Stomach (tissue), 9 donors: ENCODE results near the gene KIRREL3. TPM values are rescaled to one million over a fixed set of nuclear protein-coding genes. Genes with fewer than 3 reads are reported as not detected.

Source experiments
- DNase-seq, 2 donors: peaks; one replicate each; pipeline versions ENCODE4 v3.0.0 to v3.0.0-alpha.2; 2013 to 2019
- H3K27ac ChIP-seq, 5 donors: fragments of 200-600 bp in 4 of 5; sonication (generic) in 4 of 5; one replicate each; pipeline ENCODE4 v1.5.1; 2013 to 2019; ENCODE audit warnings: mild to moderate bottlenecking in 1 of 5, moderate library complexity in 1 of 5
- H3K27me3 ChIP-seq, 3 donors: fragments of 200-600 bp; sonication (generic); one replicate each; pipeline ENCODE4 v1.5.1; 2017 to 2019; ENCODE audit warnings: mixed run types in 1 of 3
- H3K36me3 ChIP-seq, 4 donors: fragments of 200-600 bp; sonication (generic); 1 replicate in 3 of 4; 2 replicates in 1 of 4; pipeline ENCODE4 v1.5.1; 2016 to 2019
- H3K4me1 ChIP-seq, 4 donors: fragments of 200-600 bp; sonication (generic); one replicate each; pipeline ENCODE4 v1.5.1; 2016 to 2019
- H3K4me3 ChIP-seq, 4 donors: fragments of 200-600 bp; sonication (generic) in 3 of 4; one replicate each; pipeline ENCODE4 v1.5.1; 2016 to 2019; ENCODE audit warnings: mild to moderate bottlenecking in 1 of 4
- H3K9me3 ChIP-seq, 4 donors: fragments of 200-600 bp; sonication (generic); one replicate each; pipeline ENCODE4 v1.5.1; 2016 to 2019
- CTCF ChIP-seq, 7 experiments: fragments of 450-650 bp in 4 of 7; fragments of 200-600 bp in 3 of 7; sonication (generic) in 3 of 7; IDR thresholded peaks; one replicate each; pipeline ENCODE4 v1.5.1; 2016 to 2019; ENCODE audit warnings: antibody characterized with exemption in 7 of 7, control low read depth in 2 of 7, mild to moderate bottlenecking in 1 of 7
- EP300 ChIP-seq: sonication (generic); formaldehyde crosslinking; IDR thresholded peaks from one replicate; pipeline ENCODE4 v1.6.1; 2017; ENCODE audit warnings: antibody characterized with exemption
- POLR2A ChIP-seq, 4 donors: fragments of 450-650 bp; IDR thresholded peaks; one replicate each; pipeline ENCODE4 v1.6.1; 2016; ENCODE audit warnings: antibody characterized with exemption in 4 of 4, control low read depth in 2 of 4, mild to moderate bottlenecking in 1 of 4, moderate library complexity in 1 of 4
- POLR2AphosphoS5 ChIP-seq, 3 donors: sonication (generic); formaldehyde crosslinking; IDR thresholded peaks; one replicate each; pipeline ENCODE4 v1.6.1; 2016; ENCODE audit warnings: antibody characterized with exemption in 3 of 3
- WGBS, 5 donors: extraction: QIAGEN DNeasy Blood & Tissue Kit in 3 of 5; methylation state at CpG; one replicate each; pipeline versions ENCODE4 v1.1.5 to v1.1.7; 2013 to 2018; 5-methylcytosine and 5-hydroxymethylcytosine counted together
- intact Hi-C: fragments of 100-400 bp; cut with DNase I; formaldehyde crosslinking; loops from one replicate; pipeline ENCODE4 v1.15.1; 2023; ENCODE audit warnings: low total_unique reads
- polyA plus RNA-seq, 3 donors: library from polyadenylated mRNA; stranded (reverse); fragments of 200-250 nt; gene quantifications; one replicate each; pipeline ENCODE4 v1.2.3, GENCODE V29; 2013
- total RNA-seq, 5 donors: library from RNA; depleted of rRNA; stranded (reverse); fragments of >200 nt; gene quantifications; one replicate each; pipeline versions ENCODE4 v1.1.0 to v1.2.3, GENCODE V29; 2014 to 2016
- donor health status: healthy with polysubstance abuse.
- donor health status: Bipolar disorder and iron deficiency.
- donor health status: healthy.

KIRREL3 gene
- total and polyA plus RNA-seq, 8 donors = 0.10 to 1.7 (median 0.38) TPM; not detected in 4

GRCh38 chr11:126413843-126414405 lies 586.6 kb downstream of the KIRREL3 start:
- DNase-seq = no peak
- Histone ChIP-seq H3K27me3 (no peaks in the 10 kb centered on the region), H3K4me1 (peaks cover 22 to 55% (median 42%) of the 10 kb centered on the region in 4 donors), H3K9me3 (no peaks in the 10 kb centered on the region), H3K36me3 (peaks cover 2 to 21% (median 19%) of the 10 kb centered on the region in 4 donors), H3K27ac (peak overlapping the region; percentile 42 to 90 (median 78)), H3K4me3 (no peak overlapping the region)
- 83 to 93% (median 89%) methylated on average over 4 to 9 of the region's 9 CpGs for WGBS, 5 donors
- no peak for TF ChIP-seq POLR2A (IDR thresholded peaks at IDR 0.05)
- TF ChIP-seq EP300 = no peak
- TF ChIP-seq POLR2AphosphoS5 (IDR thresholded peaks at IDR 0.05) = no peak
- no peak for TF ChIP-seq CTCF (IDR thresholded peaks at IDR 0.05)
- intact Hi-C loops = loop anchor here (10.0 kb wide), 1 partner anchor 99 kb away; no protein-coding TSS in a partner anchor

GRCh38 chr11:126413426-126413825 lies 587.1 kb downstream of the KIRREL3 start:
- intact Hi-C loops = loop anchor here (10.0 kb wide), 1 partner anchor 99 kb away; no protein-coding TSS in a partner anchor
- H3K9me3 ChIP-seq = no peaks in the 10 kb centered on the region
- no peak overlapping the region for H3K4me3 ChIP-seq
- peaks cover 4 to 26% (median 24%) of the 10 kb centered on the region in 4 donors for H3K36me3 ChIP-seq
- TF ChIP-seq POLR2A (IDR thresholded peaks at IDR 0.05) (no peak), EP300 (no peak), POLR2AphosphoS5 (IDR thresholded peaks at IDR 0.05) (no peak), CTCF (IDR thresholded peaks at IDR 0.05) (no peak)
- peak overlapping the region in 4 of 5 donors; percentile 77 to 90 (median 82) for H3K27ac ChIP-seq
- no peaks in the 10 kb centered on the region for H3K27me3 ChIP-seq
- H3K4me1 ChIP-seq = peaks cover 22 to 53% (median 42%) of the 10 kb centered on the region in 4 donors
- no peak for DNase-seq
- WGBS, 5 donors = 95 to 97% (median 95%) methylated on average over 11 of the region's 11 CpGs

GRCh38 chr11:126411971-126412381 lies 588.6 kb downstream of the KIRREL3 start:
- Histone ChIP-seq H3K36me3 (peaks cover 10 to 41% (median 38%) of the 10 kb centered on the region in 4 donors), H3K9me3 (no peaks in the 10 kb centered on the region), H3K27ac (peak overlapping the region in 3 of 5 donors; percentile 14 to 56 (median 32)), H3K4me1 (peaks cover 18 to 49% (median 38%) of the 10 kb centered on the region in 4 donors), H3K27me3 (no peaks in the 10 kb centered on the region), H3K4me3 (no peak overlapping the region)
- DNase-seq = no peak
- no peak for TF ChIP-seq CTCF (IDR thresholded peaks at IDR 0.05)
- no peak for TF ChIP-seq POLR2AphosphoS5 (IDR thresholded peaks at IDR 0.05)
- no peak for TF ChIP-seq POLR2A (IDR thresholded peaks at IDR 0.05)
- no peak for TF ChIP-seq EP300
- 67 to 92% (median 82%) methylated on average over 6 of the region's 6 CpGs for WGBS, 5 donors
- intact Hi-C loops = loop anchor here (10.0 kb wide), 1 partner anchor 97 kb away; no protein-coding TSS in a partner anchor

- intact Hi-C loops = loop anchor here (10.0 kb wide), 1 partner anchor 96 kb away; no protein-coding TSS in a partner anchor
Measured at GRCh38 chr11:126410649-126411048, 589.9 kb downstream of the KIRREL3 start.

More at GRCh38 chr11:126410649-126411048, 589.9 kb downstream of the KIRREL3 start:
- no peaks in the 10 kb centered on the region for H3K9me3 ChIP-seq
- peak overlapping the region in 4 of 5 donors; percentile 29 to 56 (median 42) for H3K27ac ChIP-seq
- no peak for DNase-seq
- H3K36me3 ChIP-seq = peaks cover 10 to 46% (median 39%) of the 10 kb centered on the region in 4 donors
- no peak for TF ChIP-seq POLR2A (IDR thresholded peaks at IDR 0.05)
- no peak for TF ChIP-seq EP300
- TF ChIP-seq CTCF (IDR thresholded peaks at IDR 0.05) = no peak
- TF ChIP-seq POLR2AphosphoS5 (IDR thresholded peaks at IDR 0.05) = no peak
- H3K4me3 ChIP-seq = no peak overlapping the region
- H3K27me3 ChIP-seq = no peaks in the 10 kb centered on the region
- H3K4me1 ChIP-seq = peaks cover 4 to 42% (median 25%) of the 10 kb centered on the region in 4 donors
- WGBS, 5 donors = 39 to 57% (median 52%) methylated on average over 6 of the region's 6 CpGs
